ENCODE results near the gene STING1.

GRCh38 chr5:139501381-139501780 is 18.8 kb upstream of the STING1 start:
- no peak for TF ChIP-seq CHD2 (IDR thresholded peaks at IDR 0.05; ENCODE audit: low read length, partially characterized antibody)
- TF ChIP-seq CTCF (IDR thresholded peaks at IDR 0.05) = no peak
- TF ChIP-seq RAD21 (IDR thresholded peaks at IDR 0.05; ENCODE audit: low read length) = no peak
- TF ChIP-seq TAF1 (IDR thresholded peaks at IDR 0.05; ENCODE audit: borderline replicate concordance, low read depth, low read length) = no peak
- TF ChIP-seq REST (IDR thresholded peaks at IDR 0.05; ENCODE audit: low read depth, low read length) = no peak
- no peak for TF ChIP-seq USF2 (IDR thresholded peaks at IDR 0.05; ENCODE audit: borderline replicate concordance, low read depth, low read length)
- TF ChIP-seq EZH2phosphoT487 (IDR thresholded peaks at IDR 0.05; ENCODE audit: borderline replicate concordance, low read depth) = no peak
- TF ChIP-seq ZBTB33 (IDR thresholded peaks at IDR 0.05; ENCODE audit: borderline replicate concordance, low read depth) = no peak
- no peak for TF ChIP-seq SIN3A (IDR thresholded peaks at IDR 0.05; ENCODE audit: borderline replicate concordance, low read depth, low read length)
- no peak for TF ChIP-seq EP300 (IDR thresholded peaks at IDR 0.05; ENCODE audit: borderline replicate concordance in 1 of 2, low read depth in 1 of 2, low read length in 1 of 2)
- TF ChIP-seq POLR2AphosphoS5 (IDR thresholded peaks at IDR 0.05; ENCODE audit: low read depth, low read length) = no peak
- TF ChIP-seq PBX3 (IDR thresholded peaks at IDR 0.05) = no peak
